HepG2 (cell line): ENCODE measurements around the gene SRCAP. TPM values are rescaled to one million over a fixed set of nuclear protein-coding genes. Genes with fewer than 3 reads are reported as not detected.

Source experiments
- TRAFD1 ChIP-seq: sonication (generic); formaldehyde crosslinking; IDR thresholded peaks from 2 replicates; pipeline ENCODE4 v1.5.1; 2020; ENCODE audit warnings: missing genetic modification reagents, mild to moderate bottlenecking, borderline replicate concordance
- ZBTB40 ChIP-seq, 2 experiments: fragments of 450-650 bp in 1 of 2; sonication (generic) in 1 of 2; formaldehyde crosslinking in 1 of 2; IDR thresholded peaks; 2 replicates each; pipeline versions ENCODE4 v1.6.1 to v1.8.0; 2016 to 2022; ENCODE audit warnings: antibody characterized with exemption in 1 of 2, mild to moderate bottlenecking in 1 of 2, missing genetic modification reagents in 1 of 2
- polyA plus RNA-seq, 8 experiments: library from polyadenylated mRNA; depleted of rRNA in 3 of 8; stranded (reverse) in 7 of 8; unstranded in 1 of 8; fragments of >200 nt; fragmentation: Illumina TruSeq in 4 of 8; extraction: Trizol in 4 of 8; gene quantifications; 2 replicates each; pipeline versions ENCODE4 v1.2.1 to v1.2.3, GENCODE V29; 2011 to 2016; ENCODE audit warnings: low read depth in 4 of 8, missing spikeins in 1 of 8, mixed read lengths in 1 of 8; ENCODE audit not compliant: insufficient read depth in 1 of 8
- total RNA-seq, 5 experiments: library from RNA; depleted of rRNA; stranded (reverse); fragments of >200 nt; fragmentation: Illumina TruSeq; extraction: Trizol; gene quantifications; 2 replicates each; pipeline ENCODE4 v1.2.3, GENCODE V29; 2016; ENCODE audit warnings: low read depth in 1 of 5

SRCAP gene
- total and polyA plus RNA-seq, 2 of the 13 experiments (the other 11 are each of a cell fraction or from before 2014, with no cell fraction given): 4.9 to 9.0 TPM

- TF ChIP-seq ZBTB40 (IDR thresholded peaks at IDR 0.05) (no peak), ZBTB40 (CRISPR knock-in tag; IDR thresholded peaks at IDR 0.05) (no peak), TRAFD1 (CRISPR knock-in tag) (no peak)
Measured at GRCh38 chr16:30747331-30747730, 48.4 kb downstream of the SRCAP start (continued).
